ENCODE measurements around the gene OLA1.

GRCh38 chr2:174218773-174219172 is 29.6 kb downstream of the OLA1 start:
- TF ChIP-seq YY1 (IDR thresholded peaks at IDR 0.05; ENCODE audit: low read depth) (no peak), MAX (IDR thresholded peaks at IDR 0.05) (no peak), ZBTB7A (IDR thresholded peaks at IDR 0.05; ENCODE audit: low read depth) (no peak), CEBPB (IDR thresholded peaks at IDR 0.05) (no peak), CREB1 (IDR thresholded peaks at IDR 0.05; ENCODE audit: low read depth) (no peak), REST (IDR thresholded peaks at IDR 0.05; ENCODE audit: low read depth) (no peak), RAD21 (IDR thresholded peaks at IDR 0.05; ENCODE audit: low read depth) (no peak), EP300 (IDR thresholded peaks at IDR 0.05; ENCODE audit: borderline replicate concordance) (no peak), FOXM1 (IDR thresholded peaks at IDR 0.05; ENCODE audit: borderline replicate concordance, low read depth) (no peak), USF1 (IDR thresholded peaks at IDR 0.05) (no peak), TAF1 (IDR thresholded peaks at IDR 0.05; ENCODE audit: low read depth) (no peak)
